Activated T-helper 1 cell treated with anti-CD3 and anti-CD28 coated beads, Interleukin-2, amount 50 U/mL, for 16 hours (primary cell): ENCODE measurements around the gene CCNT1.
"Not testable (repeated sequence)": the region's sequence is repeated elsewhere in the genome, so short reads cannot be mapped to it uniquely, and the experiment has no call there.

Experiments used
- DNase-seq, 2 donors: peaks; one replicate each; pipeline ENCODE4 v3.0.0-alpha.2; 2020; ENCODE audit warnings: low read depth in 1 of 2, low spot score in 1 of 2

CCNT1 gene

GRCh38 chr12:48716493-48717251, at the start of gene CCNT1:
Gene CCNT1 (minus strand): TSS chr12:48716707. CDS start chr12:48716675, 32 bp downstream.
- peak; percentile 95 to 97 for DNase-seq

- no peak for DNase-seq
Measured at GRCh38 chr12:48765753-48766162, 49.3 kb upstream of the CCNT1 start.

DNA sequence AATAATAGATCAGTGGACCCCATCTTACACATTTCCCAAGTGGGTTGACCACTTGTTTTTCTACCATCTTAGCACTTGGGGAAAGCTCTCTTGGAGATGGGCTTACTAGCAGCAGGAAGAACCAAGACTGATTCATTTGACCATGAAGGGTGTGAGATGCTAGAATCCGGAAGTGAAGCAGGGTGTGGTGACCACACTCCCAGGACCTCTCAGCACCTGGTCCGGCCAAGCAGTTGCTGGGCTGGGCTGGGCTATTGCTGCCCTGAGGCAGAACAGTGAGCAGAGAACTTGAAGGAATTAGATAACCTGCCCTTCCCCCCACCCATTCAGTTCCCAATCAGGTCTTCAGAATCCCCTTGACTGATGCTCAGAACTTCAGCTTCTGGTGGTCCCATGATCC, 48.0 kb upstream of the CCNT1 start:
- no peak for DNase-seq

DNA sequence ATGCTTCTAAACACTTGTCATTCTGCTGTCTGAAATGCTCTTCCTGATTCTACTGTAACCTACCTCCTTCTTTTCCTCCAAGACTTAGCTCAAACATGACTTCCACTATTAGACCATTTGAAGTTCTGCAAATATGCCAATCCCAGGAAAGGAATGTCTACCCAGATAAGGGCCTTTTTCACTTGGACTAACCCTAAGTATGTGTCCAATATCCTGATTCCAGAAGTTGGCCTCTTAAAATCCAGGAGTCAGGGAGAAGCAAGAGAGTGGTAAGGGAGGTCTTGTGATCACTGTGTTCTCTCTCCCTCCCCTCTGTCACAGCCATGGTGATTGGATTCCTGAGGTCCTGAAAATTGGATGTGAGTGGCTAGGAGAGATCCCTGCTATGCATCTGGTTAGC, 42.2 kb upstream of the CCNT1 start:
- DNase-seq: no peak

- no peak for DNase-seq
Measured at GRCh38 chr12:48758186-48758585, 41.7 kb upstream of the CCNT1 start.

GRCh38 chr12:48750769-48751356, 34.4 kb upstream of the CCNT1 start:
- DNase-seq: no peak

DNA sequence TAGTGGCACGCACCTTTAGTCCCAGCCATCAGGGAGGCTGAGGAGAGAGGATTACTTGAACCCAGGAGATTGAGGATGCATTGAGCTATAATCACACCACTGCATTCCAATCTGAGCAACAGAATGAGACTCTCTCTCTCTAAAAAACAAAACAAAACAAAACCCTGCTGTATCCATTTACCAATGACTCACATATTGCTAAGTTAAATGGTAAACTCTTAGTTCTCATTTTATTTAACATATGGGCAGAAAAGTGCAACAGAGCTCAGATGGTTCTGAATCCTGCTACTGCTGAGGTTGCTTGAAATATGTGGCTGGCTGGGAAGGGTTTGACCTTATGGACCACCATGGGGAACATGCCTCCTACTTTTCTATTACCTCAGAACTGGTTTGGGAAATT, 33.7 kb upstream of the CCNT1 start:
- no peak for DNase-seq

GRCh38 chr12:48744251-48745008, 27.9 kb upstream of the CCNT1 start:
- DNase-seq: no peak

DNA sequence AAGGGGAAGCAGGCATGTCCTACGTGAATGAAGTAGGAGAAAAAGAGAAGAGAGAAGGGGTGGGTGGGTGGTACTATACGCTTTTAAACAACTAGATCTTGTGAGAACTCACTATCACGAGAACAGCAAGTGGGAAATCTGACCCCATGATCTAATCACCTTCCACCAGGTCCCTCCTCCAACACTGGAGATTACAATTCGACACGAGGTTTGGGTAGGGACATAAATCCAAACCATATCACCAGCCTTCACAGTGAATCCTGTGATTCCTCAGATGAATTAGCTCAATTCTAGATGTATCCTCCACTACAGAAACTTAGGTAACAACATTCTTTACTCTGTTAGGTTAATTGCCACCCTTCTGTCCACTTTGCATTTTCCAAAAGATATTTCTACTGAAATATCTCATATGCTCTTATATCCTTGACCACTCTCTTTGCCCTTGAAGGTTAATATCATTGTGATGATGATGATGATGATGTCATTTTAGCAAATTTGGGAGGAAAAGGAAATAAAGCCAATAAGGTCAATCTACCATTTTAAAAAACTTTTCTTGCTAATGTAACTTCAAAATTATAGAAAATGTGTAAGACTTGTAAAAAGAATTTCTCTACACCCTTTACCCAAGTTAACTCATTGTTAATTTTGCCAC, 23.2 kb upstream of the CCNT1 start:
- no peak for DNase-seq

DNA sequence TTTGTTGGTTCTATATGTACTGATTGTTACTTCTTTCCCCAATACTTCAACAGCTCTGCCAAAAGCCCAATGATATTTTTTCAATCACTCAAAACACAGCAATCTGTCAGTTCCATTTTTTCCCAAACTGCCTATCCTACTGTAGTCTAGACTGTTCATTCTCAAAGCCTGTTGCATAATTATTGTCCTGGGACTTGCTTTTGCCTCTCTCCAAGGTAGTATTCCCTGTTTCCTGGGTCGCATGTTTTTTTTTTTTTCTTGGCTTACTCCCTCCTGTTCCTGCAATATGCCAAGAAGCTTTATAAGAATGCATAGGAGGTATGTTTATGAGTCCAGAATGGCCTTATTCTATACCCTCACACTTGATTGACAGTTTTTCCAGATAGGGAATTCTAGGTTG, 19.9 kb upstream of the CCNT1 start:
- no peak for DNase-seq

DNA sequence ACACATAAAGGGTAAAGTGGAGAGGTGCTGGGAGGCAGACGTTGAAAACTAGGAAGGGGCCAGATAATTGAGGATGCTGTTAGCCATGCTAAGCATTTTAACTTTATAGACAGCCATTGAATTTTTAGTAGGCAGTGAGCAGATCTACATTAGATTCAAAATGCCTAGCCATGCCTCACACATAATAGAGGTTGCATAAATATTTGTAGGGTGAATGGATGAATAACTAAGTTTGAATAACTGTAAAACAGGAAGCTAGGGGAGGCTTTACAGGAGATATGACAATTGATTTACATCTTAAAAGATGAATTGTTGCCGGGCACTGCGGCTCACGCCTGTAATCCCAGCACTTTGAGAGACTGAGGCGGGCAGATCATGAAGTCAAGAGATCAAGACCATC, 12.3 kb upstream of the CCNT1 start:
- no peak for DNase-seq

DNA sequence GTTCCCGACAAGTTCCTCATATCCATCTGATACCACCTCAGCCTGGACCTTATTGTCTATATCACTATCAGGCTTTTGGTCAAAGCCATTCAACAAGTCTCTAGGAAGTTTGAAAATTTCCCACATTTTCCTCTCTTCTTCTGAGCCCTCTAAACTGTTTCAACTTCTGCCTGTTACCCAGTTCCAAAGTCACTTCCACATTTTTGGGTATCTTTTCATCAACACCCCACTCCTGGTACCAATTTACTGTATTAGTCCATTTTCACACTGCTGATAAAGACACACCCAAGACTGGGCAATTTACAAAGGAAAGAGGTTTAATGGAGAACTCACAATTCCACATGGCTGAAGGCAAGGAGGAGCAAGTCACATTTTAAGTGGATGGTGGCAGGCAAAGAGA, 4.2 kb upstream of the CCNT1 start:
- DNase-seq: not testable (repeated sequence)

- DNase-seq: not testable (repeated sequence)
Measured at GRCh38 chr12:48720171-48720570, 3.7 kb upstream of the CCNT1 start.

GRCh38 chr12:48719002-48719401, 2.5 kb upstream of the CCNT1 start:
- not testable (repeated sequence) for DNase-seq

- DNase-seq: no peak
Measured at GRCh38 chr12:48717252-48717695, 767 bp upstream of the CCNT1 start.

DNA sequence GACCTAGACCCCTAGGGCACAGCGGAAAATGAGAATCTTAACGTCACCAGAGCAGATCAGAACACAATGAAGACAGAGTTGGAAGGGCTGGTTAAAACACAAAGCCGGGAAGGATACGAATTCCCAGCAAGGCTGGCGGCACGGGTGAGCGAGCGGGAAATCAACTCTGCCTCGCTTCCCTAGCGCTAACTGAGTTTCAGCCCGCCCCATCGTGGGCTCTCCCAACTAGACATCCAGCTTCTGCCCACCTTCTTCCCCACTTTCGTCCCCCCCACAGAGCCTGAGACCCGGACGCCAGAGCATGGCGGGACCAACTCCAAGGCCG, 377 bp downstream of the CCNT1 start:
- DNase-seq: no peak

GRCh38 chr12:48712209-48712608, 4.3 kb downstream of the CCNT1 start:
- DNase-seq: no peak

DNA sequence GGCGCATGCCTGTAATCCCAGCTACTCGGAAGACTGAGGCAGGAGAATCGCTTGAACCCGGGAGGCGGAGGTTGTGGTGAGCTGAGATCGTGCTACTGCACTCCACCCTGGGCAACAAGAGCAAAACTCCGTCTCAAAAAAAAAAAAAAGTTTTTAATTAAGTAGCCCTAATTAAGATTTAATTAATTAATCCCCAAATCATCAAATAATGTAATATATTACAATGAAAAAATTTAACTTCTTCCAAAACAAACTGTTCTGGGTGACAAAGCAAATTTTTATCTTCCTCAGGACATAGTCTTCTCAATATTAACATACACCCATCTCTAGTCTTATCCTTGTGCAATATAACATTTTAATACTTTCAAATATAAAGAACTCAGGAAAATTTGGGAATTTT, 17.7 kb downstream of the CCNT1 start:
- not testable (repeated sequence) for DNase-seq

DNA sequence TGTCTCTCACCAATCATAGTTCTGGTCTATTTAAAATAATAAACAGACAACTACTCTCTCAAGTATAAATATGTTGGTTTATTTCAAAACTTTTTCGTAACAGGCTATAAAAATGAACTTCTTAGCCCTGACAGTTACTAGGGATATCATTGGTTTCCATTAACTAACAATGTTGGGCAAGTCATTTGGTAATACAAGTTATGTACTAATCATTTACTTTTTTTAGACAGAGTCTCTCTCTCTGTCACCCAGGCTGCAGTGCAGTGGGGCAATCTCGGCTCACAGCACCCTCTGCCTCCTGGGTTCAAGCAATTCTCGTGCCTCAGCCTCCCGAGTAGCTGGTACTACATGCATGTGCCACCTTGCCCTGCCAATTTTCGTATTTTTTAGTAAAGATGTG, 19.9 kb downstream of the CCNT1 start:
- no peak for DNase-seq

- DNase-seq: no peak
Measured at GRCh38 chr12:48695859-48696258, 20.6 kb downstream of the CCNT1 start.

GRCh38 chr12:48694038-48694437, 22.5 kb downstream of the CCNT1 start:
- no peak for DNase-seq

DNA sequence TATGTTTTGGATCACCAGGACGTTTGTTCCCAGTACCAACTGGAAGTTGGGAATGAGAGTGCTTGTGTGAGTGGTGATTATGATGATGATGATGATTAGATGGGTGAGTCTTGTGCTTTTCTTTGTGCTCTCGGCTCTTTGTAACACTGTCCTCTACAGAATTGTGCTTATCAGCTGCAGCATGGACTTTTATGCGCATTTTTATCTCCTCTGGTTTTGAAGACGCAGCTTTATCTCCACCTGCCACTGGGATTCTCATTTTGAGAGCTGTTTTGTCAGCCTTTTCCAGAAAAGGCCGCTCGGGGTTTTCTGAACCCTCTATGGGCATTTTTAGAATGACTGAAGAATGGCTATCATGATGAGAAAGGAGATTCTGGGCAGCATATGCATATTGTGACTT, 22.9 kb downstream of the CCNT1 start:
- no peak for DNase-seq
